ENCODE measurements around the gene CHD9.
"Not testable (repeated sequence)": the region's sequence is repeated elsewhere in the genome, so short reads cannot be mapped to it uniquely, and the experiment has no call there.

Gene CHD9

DNA sequence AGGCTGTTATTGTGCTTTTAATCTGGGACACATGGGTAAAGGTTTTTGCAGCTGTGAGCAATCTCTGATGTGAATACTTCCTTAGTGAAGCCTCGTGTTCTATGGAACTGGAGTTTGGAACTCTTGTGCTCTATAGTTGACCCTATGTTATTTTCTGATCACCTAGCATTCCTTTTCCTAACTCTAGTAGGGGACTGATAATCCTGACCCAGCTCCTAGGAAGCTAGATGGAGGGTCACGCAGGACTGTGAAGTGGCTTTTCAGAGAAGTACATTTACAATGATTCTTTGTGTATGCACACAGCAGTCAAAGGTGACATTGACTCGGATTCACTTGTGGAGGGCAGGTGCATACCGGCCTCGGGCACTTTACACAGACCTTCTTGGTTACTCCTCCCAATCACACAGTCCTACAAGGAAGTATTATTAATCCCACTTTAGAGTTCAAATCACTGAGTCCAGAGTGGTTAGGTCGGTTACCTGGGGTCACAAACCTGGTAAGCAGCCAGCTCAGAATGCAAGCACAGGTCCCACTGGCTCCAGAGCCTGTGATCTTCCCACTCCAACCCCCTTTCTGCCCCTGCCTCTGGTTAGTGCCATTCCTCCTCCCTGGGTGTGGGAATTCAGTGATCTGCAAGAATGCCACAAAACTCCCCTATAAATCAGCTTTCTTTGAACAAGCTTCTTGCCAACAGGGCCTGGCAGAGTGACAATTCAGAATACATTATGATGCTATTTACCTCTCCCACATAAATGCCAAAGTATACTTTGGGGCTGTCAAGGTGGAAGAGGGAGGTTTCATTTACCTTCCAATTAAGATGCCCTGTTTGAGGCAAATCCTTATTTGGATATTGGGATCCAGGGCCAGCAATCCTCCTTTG, 9.2 kb upstream of the CHD9 start:
- no peak for DNase-seq

GRCh38 chr16:53047515-53047914, 7.3 kb upstream of the CHD9 start:
- in situ Hi-C loops (cut with MboI; ENCODE audit: low pct_unique_long_range_greater_than_20kb, low sequenced_read_pairs); DNase-seq: not testable (repeated sequence)

More for the DNA sequence above, 9.2 kb upstream of the CHD9 start:
- in situ Hi-C loops (cut with MboI; ENCODE audit: low pct_unique_long_range_greater_than_20kb, low sequenced_read_pairs) = no loop called here

DNA sequence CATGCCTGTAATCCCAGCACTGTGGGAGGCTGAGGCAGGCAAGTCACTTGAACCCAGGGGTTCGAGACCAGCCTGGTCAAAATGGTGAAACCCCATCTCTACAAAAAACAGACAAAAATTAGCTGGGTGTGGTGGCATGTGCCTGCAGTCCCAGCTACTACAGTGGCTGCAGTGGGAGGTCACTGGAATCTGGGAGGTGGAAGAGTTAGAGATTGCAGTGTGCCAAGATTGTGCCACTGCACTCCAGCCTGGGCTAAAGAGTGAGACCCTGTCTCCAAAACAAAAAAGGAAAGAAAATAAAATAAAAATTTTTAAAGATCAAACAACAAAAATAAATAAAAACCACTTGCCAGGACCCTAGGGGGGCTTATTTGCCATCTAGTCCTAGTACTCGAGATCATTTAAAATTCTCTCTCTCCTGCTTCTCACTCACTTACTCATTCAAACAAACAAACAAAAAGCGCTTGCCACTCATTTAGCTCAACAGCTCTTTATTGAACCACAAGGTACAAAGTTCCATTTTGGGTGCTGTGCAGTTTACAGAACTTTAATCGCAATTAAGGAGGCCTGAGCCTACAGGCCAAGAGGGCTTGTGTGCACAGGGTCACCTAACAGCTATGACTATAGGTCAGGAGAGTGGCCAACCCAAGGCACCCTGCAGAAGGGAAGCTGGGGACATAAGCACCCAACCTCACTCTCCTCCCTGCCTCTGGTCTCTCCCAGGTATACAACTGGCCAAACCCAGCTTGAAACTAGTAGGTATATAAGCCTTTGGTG, 6.5 kb upstream of the CHD9 start:
- no peak for DNase-seq
- in situ Hi-C loops (cut with MboI; ENCODE audit: low pct_unique_long_range_greater_than_20kb, low sequenced_read_pairs) = no loop called here

GRCh38 chr16:53051255-53051654, 3.5 kb upstream of the CHD9 start:
- in situ Hi-C loops (cut with MboI; ENCODE audit: low pct_unique_long_range_greater_than_20kb, low sequenced_read_pairs); DNase-seq: not testable (repeated sequence)

GRCh38 chr16:53052519-53053501, 2.0 kb upstream of the CHD9 start, which contains the start of gene CHD9NB:
Gene CHD9NB (minus strand): TSS chr16:53052897. CDS start chr16:53044158, 8,739 bp downstream.
- in situ Hi-C loops (cut with MboI; ENCODE audit: low pct_unique_long_range_greater_than_20kb, low sequenced_read_pairs) = no loop called here
- DNase-seq = peak; percentile 80

DNA sequence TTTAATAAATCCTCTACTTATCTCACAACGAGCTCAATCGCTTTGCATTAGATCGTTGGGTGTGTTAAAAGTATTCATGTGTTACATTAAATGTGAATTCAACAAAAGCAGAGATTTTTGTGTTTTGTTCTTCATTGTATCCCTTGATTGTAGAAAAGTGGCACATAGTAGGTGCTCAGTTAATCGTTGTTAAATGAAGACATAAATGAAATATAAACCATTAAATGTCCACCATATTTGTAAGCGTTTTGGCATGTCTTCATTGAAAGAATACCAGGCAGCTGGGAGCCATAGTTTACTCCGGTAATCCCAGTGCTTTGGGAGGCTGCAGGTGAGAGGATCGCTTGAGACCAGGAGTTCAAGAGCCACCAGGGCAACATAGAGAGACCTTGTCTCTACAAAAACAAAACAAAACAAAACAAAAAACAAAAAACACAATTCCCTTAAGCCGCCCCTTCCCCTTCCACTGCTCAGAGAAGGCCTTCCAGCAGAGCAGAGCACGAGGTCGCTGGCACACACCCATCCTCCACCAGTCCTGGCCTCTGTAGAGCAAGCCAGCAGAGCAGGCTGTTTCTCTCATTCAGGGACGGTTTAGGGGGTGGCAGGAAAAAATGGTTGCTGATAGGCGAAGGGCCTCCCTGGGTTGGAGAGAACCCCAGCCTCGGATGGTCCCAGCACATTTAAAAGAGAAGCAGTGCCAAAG, 673 bp upstream of the CHD9 start:
- DNase-seq = no peak
- in situ Hi-C loops (cut with MboI; ENCODE audit: low pct_unique_long_range_greater_than_20kb, low sequenced_read_pairs) = no loop called here

DNA sequence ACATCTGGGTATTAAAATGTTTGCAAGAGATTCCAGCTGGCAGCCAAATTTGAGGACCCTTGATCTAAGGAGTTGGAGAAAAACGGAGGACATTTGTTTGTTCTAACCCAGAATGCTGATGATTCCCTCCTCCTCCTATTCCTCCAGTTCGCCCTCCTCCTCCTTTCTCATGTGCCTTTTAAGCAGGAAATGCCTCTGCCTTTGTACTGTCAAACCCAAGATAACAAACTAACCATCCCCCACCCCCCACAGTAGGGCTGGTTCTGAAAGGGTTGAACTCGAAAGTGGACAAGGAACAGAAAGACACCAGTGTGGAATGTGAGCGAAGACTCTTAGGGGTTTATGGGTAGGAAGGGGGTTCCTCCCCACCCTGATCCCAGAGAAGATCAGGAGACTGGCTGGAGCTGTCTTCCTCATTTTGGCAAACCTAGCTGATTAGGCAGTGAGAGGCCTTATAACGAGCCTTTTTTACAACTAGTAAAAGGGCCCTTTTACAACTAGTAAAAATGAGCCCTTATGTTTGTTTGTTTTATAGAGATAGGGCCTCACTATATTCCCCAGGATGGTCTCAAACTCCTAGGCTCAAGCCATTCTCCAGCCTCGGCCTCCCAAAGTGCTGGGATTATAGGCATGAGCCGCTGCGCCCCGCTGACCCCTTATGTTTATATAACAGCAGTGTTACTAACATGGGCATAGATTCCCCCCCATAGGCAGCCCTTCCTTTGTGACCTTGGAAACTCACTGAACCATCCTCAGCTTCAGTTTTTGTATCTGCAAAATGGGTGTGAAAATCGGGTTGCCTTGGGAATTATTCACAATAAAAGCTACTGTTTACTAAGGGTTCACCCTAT, 975 bp downstream of the CHD9 start:
- in situ Hi-C loops (cut with MboI; ENCODE audit: low pct_unique_long_range_greater_than_20kb, low sequenced_read_pairs) = no loop called here
- peak; percentile 81 for DNase-seq

GRCh38 chr16:53056392-53056881, 1.6 kb downstream of the CHD9 start:
- in situ Hi-C loops (cut with MboI; ENCODE audit: low pct_unique_long_range_greater_than_20kb, low sequenced_read_pairs) = no loop called here
- peak; percentile 12 for DNase-seq

DNA sequence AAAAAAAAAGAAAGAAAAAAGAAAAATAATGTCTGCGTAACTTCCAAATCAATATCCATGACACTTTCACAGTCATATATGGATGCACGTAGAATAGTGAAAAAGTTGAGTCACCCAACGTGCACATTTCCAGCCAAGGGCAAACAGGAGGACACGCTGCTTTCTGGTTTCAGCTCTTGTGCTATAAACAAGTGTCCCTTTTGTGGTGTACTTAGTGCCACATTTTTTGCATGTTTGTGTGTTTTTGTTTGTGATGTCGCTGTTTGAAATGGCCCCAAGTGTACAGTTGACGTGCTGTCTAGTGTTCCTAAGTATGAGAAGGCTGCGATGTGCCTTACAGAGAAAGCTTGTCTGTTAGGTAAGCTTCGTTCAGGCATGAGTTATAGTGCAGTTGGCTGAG, 2.9 kb downstream of the CHD9 start:
- in situ Hi-C loops (cut with MboI; ENCODE audit: low pct_unique_long_range_greater_than_20kb, low sequenced_read_pairs) = no loop called here
- no peak for DNase-seq

- no peak for DNase-seq
- in situ Hi-C loops (cut with MboI; ENCODE audit: low pct_unique_long_range_greater_than_20kb, low sequenced_read_pairs) = no loop called here
These were observed 3.6 kb downstream of the CHD9 start for GRCh38 chr16:53058441-53058840.

DNA sequence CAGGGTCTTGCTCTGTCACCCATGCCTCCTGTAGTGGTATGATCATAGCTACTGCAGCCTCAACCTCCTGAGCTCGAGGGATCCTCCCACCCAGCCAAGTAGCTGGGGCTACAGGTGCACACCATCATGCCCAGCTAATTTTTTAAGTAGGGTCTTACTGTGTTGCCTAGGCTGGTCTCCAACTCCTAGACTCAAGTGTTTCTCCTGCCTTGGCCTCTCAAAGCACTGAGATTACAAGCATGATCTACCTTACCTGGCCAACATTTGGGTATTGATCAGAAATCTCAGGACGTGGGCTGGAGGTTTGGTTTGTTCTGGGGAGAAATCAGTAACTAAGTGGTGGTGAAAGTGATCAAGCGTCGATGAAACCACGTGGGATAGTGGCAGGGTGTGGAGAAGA, 4.1 kb downstream of the CHD9 start:
- DNase-seq = no peak
- in situ Hi-C loops (cut with MboI; ENCODE audit: low pct_unique_long_range_greater_than_20kb, low sequenced_read_pairs) = no loop called here

- DNase-seq = no peak
- in situ Hi-C loops (cut with MboI; ENCODE audit: low pct_unique_long_range_greater_than_20kb, low sequenced_read_pairs) = no loop called here
These were observed 4.9 kb downstream of the CHD9 start for GRCh38 chr16:53059672-53060071.

GRCh38 chr16:53061256-53061655, 6.5 kb downstream of the CHD9 start:
- no peak for DNase-seq
- in situ Hi-C loops (cut with MboI; ENCODE audit: low pct_unique_long_range_greater_than_20kb, low sequenced_read_pairs) = no loop called here

DNA sequence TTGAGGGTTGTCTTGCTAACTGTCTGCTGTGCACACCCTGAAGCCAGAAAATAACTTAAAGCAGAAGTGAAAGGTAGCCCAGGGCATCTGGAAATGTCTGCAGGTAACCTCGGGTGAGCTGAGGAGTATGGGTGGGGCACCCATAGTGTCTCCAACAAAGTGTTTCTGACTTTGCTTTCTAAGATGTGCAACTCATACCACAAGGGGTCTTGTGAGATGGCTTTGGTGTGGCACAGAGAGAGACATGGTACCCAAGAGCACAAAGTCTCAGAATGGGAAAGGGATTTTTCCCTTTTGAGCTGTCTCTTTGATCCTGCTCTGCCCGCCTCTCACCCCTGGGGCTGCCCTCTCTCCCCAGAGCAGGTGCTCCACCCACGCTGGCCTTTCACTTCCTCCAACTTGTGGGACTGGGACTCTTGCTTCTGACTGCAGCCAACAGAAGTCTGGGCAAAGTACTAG, 6.9 kb downstream of the CHD9 start:
- in situ Hi-C loops (cut with MboI; ENCODE audit: low pct_unique_long_range_greater_than_20kb, low sequenced_read_pairs) = no loop called here
- DNase-seq = peak; percentile 23

DNA sequence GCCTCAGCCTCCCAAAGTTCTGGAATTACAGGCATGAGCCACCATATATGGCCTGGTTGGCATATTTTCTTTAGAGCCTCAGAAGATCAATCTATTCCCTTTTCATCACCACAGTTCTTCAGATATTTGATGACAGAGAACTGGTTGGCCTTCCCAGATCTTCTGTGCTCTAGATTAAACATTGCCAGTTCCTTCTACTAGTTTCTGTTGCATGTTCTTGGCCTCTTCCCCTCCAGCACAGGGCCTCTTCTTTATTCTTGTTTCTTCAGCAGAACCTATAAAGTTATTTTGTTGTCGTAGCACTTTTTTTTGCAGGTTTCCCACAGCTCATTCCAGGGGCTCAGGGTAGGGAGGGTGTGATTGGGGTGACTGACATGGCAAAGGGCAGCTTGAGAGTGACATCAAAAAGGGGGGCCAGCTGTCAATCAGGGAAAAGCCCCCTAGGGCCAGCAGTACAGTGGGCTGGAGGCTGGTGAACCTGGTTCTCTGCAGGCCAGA, 9.3 kb downstream of the CHD9 start:
- no peak for DNase-seq

GRCh38 chr16:53065461-53066061, 10.8 kb downstream of the CHD9 start:
- no peak for DNase-seq
- in situ Hi-C loops (cut with MboI; ENCODE audit: low pct_unique_long_range_greater_than_20kb, low sequenced_read_pairs) = no loop called here

More for the DNA sequence above, 9.3 kb downstream of the CHD9 start:
- in situ Hi-C loops (cut with MboI; ENCODE audit: low pct_unique_long_range_greater_than_20kb, low sequenced_read_pairs) = no loop called here

GRCh38 chr16:53067675-53068074, 12.9 kb downstream of the CHD9 start:
- no peak for DNase-seq
- in situ Hi-C loops (cut with MboI; ENCODE audit: low pct_unique_long_range_greater_than_20kb, low sequenced_read_pairs) = no loop called here

Data from KBM-7 (cell line).